Loucy (cell line): Measurements from ENCODE around the gene FTCDNL1.

Experiments used
- CTCF ChIP-seq: fragments of 200-600 bp; sonication (generic); conservative IDR thresholded peaks from 2 replicates; pipeline ENCODE4 v1.5.1; 2014; ENCODE audit warnings: mild to moderate bottlenecking, antibody characterized with exemption, low read length
- EZH2phosphoT487 ChIP-seq: fragments of 200-600 bp; IDR thresholded peaks from 2 replicates; pipeline ENCODE4 v1.6.1; 2018; ENCODE audit warnings: antibody characterized with exemption, mild to moderate bottlenecking, moderate library complexity, borderline replicate concordance

DNA sequence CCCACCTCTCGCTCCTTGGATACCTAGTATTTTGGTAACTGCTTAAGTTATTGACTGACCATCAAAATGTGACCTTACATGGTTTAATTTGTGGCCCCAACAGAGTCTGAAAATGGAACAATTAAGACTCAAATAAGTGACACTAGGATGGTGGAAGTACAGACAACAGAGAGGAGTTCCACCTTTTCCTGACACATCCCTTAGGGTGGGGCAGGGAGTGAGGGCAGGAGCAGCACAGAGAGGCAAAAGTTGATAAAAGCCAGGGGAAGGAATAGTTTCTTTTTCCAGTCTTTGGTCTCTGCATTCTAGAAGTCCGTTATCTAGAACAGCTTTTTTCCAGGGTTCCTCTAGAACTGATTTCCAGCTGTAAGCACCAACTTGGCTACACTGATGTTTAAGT, 32.2 kb downstream of the FTCDNL1 start:
- no peak for TF ChIP-seq EZH2phosphoT487
- no peak for TF ChIP-seq CTCF
